H9 (cell line): ENCODE results near the gene ETV6. TPM values are rescaled to one million over a fixed set of nuclear protein-coding genes. Genes with fewer than 3 reads are reported as not detected.

Source experiments
- DNase-seq: peaks from one replicate; pipeline ENCODE4 v3.0.0-alpha.2; 2017
- H2AFZ ChIP-seq: one replicate; pipeline ENCODE4 v1.6.1; 2013; ENCODE audit warnings: mild to moderate bottlenecking, low read length, control low read depth, moderate library complexity
- H2AK5ac ChIP-seq: 2 replicates; pipeline ENCODE4 v1.6.1; 2013; ENCODE audit warnings: low read length, control low read depth, mixed read lengths; ENCODE audit not compliant: insufficient read length
- H2BK120ac ChIP-seq: one replicate; pipeline ENCODE4 v1.6.1; 2013; ENCODE audit warnings: low read depth, mild to moderate bottlenecking, low read length, control low read depth, inconsistent platforms; ENCODE audit not compliant: poor library complexity, severe bottlenecking
- H2BK12ac ChIP-seq: 2 replicates; pipeline ENCODE4 v1.6.1; 2013; ENCODE audit warnings: low read length, control low read depth, mixed read lengths, low read depth; ENCODE audit not compliant: insufficient read length
- H2BK15ac ChIP-seq: 2 replicates; pipeline ENCODE4 v1.6.1; 2013; ENCODE audit warnings: low read depth, low read length, control low read depth
- H2BK20ac ChIP-seq: one replicate; pipeline ENCODE4 v1.6.1; 2013; ENCODE audit warnings: low read depth, mild to moderate bottlenecking, low read length, control low read depth, inconsistent platforms; ENCODE audit not compliant: poor library complexity, severe bottlenecking
- H2BK5ac ChIP-seq: 2 replicates; pipeline ENCODE4 v1.6.1; 2013; ENCODE audit warnings: low read length, control low read depth, mixed read lengths; ENCODE audit not compliant: insufficient read length
- H3K14ac ChIP-seq: 2 replicates; pipeline ENCODE4 v1.6.1; 2013; ENCODE audit warnings: low read length, control low read depth; ENCODE audit not compliant: insufficient read depth
- H3K18ac ChIP-seq: 2 replicates; pipeline ENCODE4 v1.6.1; 2013; ENCODE audit warnings: low read depth, mild to moderate bottlenecking, mixed read lengths, low read length, control low read depth; ENCODE audit not compliant: insufficient read length
- H3K23ac ChIP-seq: 2 replicates; pipeline ENCODE4 v1.6.1; 2013; ENCODE audit warnings: low read length, control low read depth, mixed read lengths, low read depth; ENCODE audit not compliant: insufficient read length
- H3K23me2 ChIP-seq: 2 replicates; pipeline ENCODE4 v1.6.1; 2013; ENCODE audit warnings: low read depth, mild to moderate bottlenecking, mixed read lengths, low read length, control low read depth; ENCODE audit not compliant: insufficient read length, poor library complexity, severe bottlenecking
- H3K27ac ChIP-seq: 2 replicates; pipeline ENCODE4 v1.5.1; 2013; ENCODE audit warnings: low read length, control low read depth, mixed read lengths, low read depth; ENCODE audit not compliant: insufficient read length
- H3K27me3 ChIP-seq: 2 replicates; pipeline ENCODE4 v1.6.1; 2013; ENCODE audit warnings: low read length, control low read depth, inconsistent platforms; ENCODE audit not compliant: insufficient read depth
- H3K4ac ChIP-seq: 2 replicates; pipeline ENCODE4 v1.6.1; 2013; ENCODE audit warnings: low read depth, mild to moderate bottlenecking, control low read depth, inconsistent platforms, low read length, moderate library complexity
- H3K4me1 ChIP-seq: 2 replicates; pipeline ENCODE4 v1.6.1; 2013; ENCODE audit warnings: low read length, control low read depth, inconsistent platforms; ENCODE audit not compliant: insufficient read depth
- H3K4me2 ChIP-seq: 2 replicates; pipeline ENCODE4 v1.6.1; 2013; ENCODE audit warnings: low read length, control low read depth, mixed read lengths; ENCODE audit not compliant: insufficient read length, insufficient read depth
- H3K56ac ChIP-seq: 2 replicates; pipeline ENCODE4 v1.6.1; 2013; ENCODE audit warnings: low read depth, mild to moderate bottlenecking, mixed read lengths, low read length, control low read depth; ENCODE audit not compliant: insufficient read length
- H3K79me1 ChIP-seq: 2 replicates; pipeline ENCODE4 v1.6.1; 2013; ENCODE audit warnings: low read depth, mild to moderate bottlenecking, moderate library complexity, low read length, control low read depth, inconsistent platforms; ENCODE audit not compliant: insufficient read depth, poor library complexity, severe bottlenecking
- H3K79me2 ChIP-seq: 2 replicates; pipeline ENCODE4 v1.6.1; 2013; ENCODE audit warnings: low read length, control low read depth, inconsistent platforms; ENCODE audit not compliant: insufficient read depth
- H3K9ac ChIP-seq: 2 replicates; pipeline ENCODE4 v1.6.1; 2013; ENCODE audit warnings: low read length, control low read depth, mixed read lengths; ENCODE audit not compliant: insufficient read length; ENCODE audit errors: extremely low read depth
- H3K9me3 ChIP-seq: one replicate; pipeline ENCODE4 v1.6.1; 2013; ENCODE audit warnings: low read depth, low read length, inconsistent platforms; ENCODE audit not compliant: control insufficient read depth
- H3T11ph ChIP-seq: one replicate; pipeline ENCODE4 v1.6.1; 2013; ENCODE audit warnings: mild to moderate bottlenecking, low read length, control low read depth, inconsistent platforms
- H4K20me1 ChIP-seq: one replicate; pipeline ENCODE4 v1.6.1; 2013; ENCODE audit not compliant: control insufficient read depth, insufficient read length, insufficient read depth
- H4K5ac ChIP-seq: 2 replicates; pipeline ENCODE4 v1.6.1; 2013; ENCODE audit warnings: low read depth, mild to moderate bottlenecking, mixed read lengths, low read length, control low read depth; ENCODE audit not compliant: insufficient read length
- H4K8ac ChIP-seq: replicated peaks from 2 replicates; pipeline ENCODE4 v1.6.1; 2013; ENCODE audit warnings: low read length, control low read depth, mixed read lengths, low read depth; ENCODE audit not compliant: insufficient read length
- H4K91ac ChIP-seq: 2 replicates; pipeline ENCODE4 v1.6.1; 2013; ENCODE audit warnings: low read depth, mild to moderate bottlenecking, moderate library complexity, mixed read lengths, low read length, control low read depth; ENCODE audit not compliant: insufficient read length
- H3K27ac Mint-ChIP-seq, 3 experiments: 2 replicates in 2 of 3; 3 replicates in 1 of 3; pipeline ENCODE4 v1.8.0; 2020 to 2021; ENCODE audit warnings: mixed read lengths in 3 of 3, mild to moderate bottlenecking in 1 of 3, moderate library complexity in 1 of 3
- H3K27me3 Mint-ChIP-seq: 2 replicates; pipeline ENCODE4 v1.8.0; 2021; ENCODE audit warnings: low read depth, mild to moderate bottlenecking, moderate library complexity, mixed read lengths
- H3K36me3 Mint-ChIP-seq, 3 experiments: 2 replicates in 2 of 3; 3 replicates in 1 of 3; pipeline ENCODE4 v1.8.0; 2020 to 2021; ENCODE audit warnings: low read depth in 3 of 3, mixed read lengths in 3 of 3; ENCODE audit not compliant: insufficient read depth in 1 of 3
- H3K4me1 Mint-ChIP-seq, 2 experiments: 2 replicates each; pipeline ENCODE4 v1.8.0; 2020; ENCODE audit warnings: mixed read lengths in 2 of 2
- H3K4me3 Mint-ChIP-seq, 2 experiments: 2 replicates in 1 of 2; 3 replicates in 1 of 2; pipeline ENCODE4 v1.8.0; 2020 to 2021; ENCODE audit warnings: mild to moderate bottlenecking in 2 of 2, mixed read lengths in 2 of 2, moderate library complexity in 1 of 2
- H3K9me3 Mint-ChIP-seq, 2 experiments: 2 replicates in 1 of 2; 3 replicates in 1 of 2; pipeline ENCODE4 v1.8.0; 2020; ENCODE audit warnings: mild to moderate bottlenecking in 2 of 2, mixed read lengths in 2 of 2, moderate library complexity in 1 of 2
- CTCF ChIP-seq: fragments of 200-600 bp; sonication (generic); conservative IDR thresholded peaks from 3 replicates; pipeline ENCODE4 v1.8.0; 2021; ENCODE audit warnings: antibody characterized with exemption, mild to moderate bottlenecking
- WGBS: extraction: QIAGEN DNeasy Blood & Tissue Kit; methylation state at CpG from one replicate; pipeline ENCODE4 v1.1.7; 2013; ENCODE audit warnings: missing lambda C conversion rate, low lambda C conversion rate, mixed read lengths; ENCODE audit not compliant: insufficient read length; ENCODE audit errors: extremely low coverage; 5-methylcytosine and 5-hydroxymethylcytosine counted together
- total RNA-seq: library from RNA; stranded (reverse); gene quantifications from 2 replicates; pipeline ENCODE4 v1.2.1, GENCODE V29; 2021

Gene ETV6
- total RNA-seq, 1 experiment from 2014 or later = 28.7 TPM

GRCh38 chr12:11702959-11703358 lies 53.5 kb downstream of the ETV6 start:
- Histone ChIP-seq H2AFZ (no peak overlapping the region), H3K23ac (no peak overlapping the region), H3K27ac (no peak overlapping the region), H3K4me2 (no peak overlapping the region), H3K18ac (no peak overlapping the region), H2BK12ac (no peak overlapping the region), H3T11ph (no peak overlapping the region), H4K91ac (no peak overlapping the region), H2BK15ac (no peak overlapping the region), H2BK20ac (no peak overlapping the region), H3K23me2 (no peaks in the 10 kb centered on the region), H2BK120ac (no peak overlapping the region), H3K56ac (no peak overlapping the region), H3K9me3 (no peaks in the 10 kb centered on the region), H3K4me1 (peaks cover 5% of the 10 kb centered on the region; the same call in 1 of the 2 replicates), H4K5ac (no peak overlapping the region), H2AK5ac (no peak overlapping the region), H4K8ac (no peak overlapping the region), H3K27me3 (no peaks in the 10 kb centered on the region), H3K79me2 (no peaks in the 10 kb centered on the region; the same call in 1 of the 2 replicates), H4K20me1 (no peaks in the 10 kb centered on the region), H3K9ac (no peak overlapping the region), H3K4ac (no peak overlapping the region), H3K14ac (no peak overlapping the region), H2BK5ac (no peak overlapping the region), H3K79me1 (no peaks in the 10 kb centered on the region)
- Mint-ChIP-seq H3K4me3 (no peak overlapping the region), H3K9me3 (no peaks in the 10 kb centered on the region), H3K4me1 (peaks cover 28 to 34% of the 10 kb centered on the region in 2 experiments), H3K36me3 (peaks cover 0 to 3% (median 3%) of the 10 kb centered on the region in 3 experiments; a peak in 2 of 7 replicates), H3K27me3 (no peaks in the 10 kb centered on the region), H3K27ac (no peak overlapping the region)
- WGBS = no CpG with 5 or more reads among the region's 5 CpGs
- no peak for TF ChIP-seq CTCF
- DNase-seq = no peak
